Suprapubic skin (tissue), 4 donors: ENCODE measurements around the gene BICD1. TPM values are rescaled to one million over a fixed set of nuclear protein-coding genes. Genes with fewer than 3 reads are reported as not detected.

Experiments
- DNase-seq, 2 donors: peaks; one replicate each; pipeline ENCODE4 v3.0.0-alpha.2; 2019; ENCODE audit warnings: low spot score in 2 of 2
- H3K27ac ChIP-seq: fragments of 200-600 bp; sonication (generic); one replicate; pipeline ENCODE4 v1.5.1; 2019
- H3K27me3 ChIP-seq: fragments of 200-600 bp; sonication (generic); one replicate; pipeline ENCODE4 v1.5.1; 2019
- H3K36me3 ChIP-seq: fragments of 200-600 bp; sonication (generic); one replicate; pipeline ENCODE4 v1.5.1; 2019
- H3K4me1 ChIP-seq: fragments of 200-600 bp; sonication (generic); one replicate; pipeline ENCODE4 v1.5.1; 2019
- H3K4me3 ChIP-seq: fragments of 200-600 bp; sonication (generic); one replicate; pipeline ENCODE4 v1.5.1; 2019; ENCODE audit warnings: mild to moderate bottlenecking
- H3K9me3 ChIP-seq: fragments of 200-600 bp; sonication (generic); one replicate; pipeline ENCODE4 v1.5.1; 2019
- EP300 ChIP-seq: sonication (generic); formaldehyde crosslinking; IDR thresholded peaks from one replicate; pipeline ENCODE4 v1.6.1; 2017; ENCODE audit warnings: antibody characterized with exemption
- POLR2A ChIP-seq, 2 donors: fragments of 450-650 bp; IDR thresholded peaks; one replicate each; pipeline ENCODE4 v1.6.1; 2017; ENCODE audit warnings: antibody characterized with exemption in 2 of 2, mild to moderate bottlenecking in 2 of 2, moderate library complexity in 2 of 2
- POLR2AphosphoS5 ChIP-seq, 3 donors: sonication (generic); formaldehyde crosslinking; IDR thresholded peaks; one replicate each; pipeline ENCODE4 v1.6.1; 2017; ENCODE audit warnings: antibody characterized with exemption in 3 of 3
- WGBS: methylation state at CpG from one replicate; pipeline ENCODE4 v1.1.5; 2018; 5-methylcytosine and 5-hydroxymethylcytosine counted together
- total RNA-seq, 4 donors: library from RNA; depleted of rRNA; stranded (reverse); fragments of >200 nt; gene quantifications; one replicate each; pipeline ENCODE4 v1.1.0, GENCODE V29; 2016
- TF ChIP-seq, protein P1 (sequence below), 2 donors: fragments of 200-600 bp in 1 of 2; fragments of 450-650 bp in 1 of 2; sonication (generic) in 1 of 2; IDR thresholded peaks; one replicate each; pipeline ENCODE4 v1.5.1; 2016 to 2019; ENCODE audit warnings: antibody characterized with exemption in 2 of 2, mild to moderate bottlenecking in 1 of 2, moderate library complexity in 1 of 2

Gene BICD1
- total RNA-seq, 4 donors from 2014 or later: 1.5 to 5.4 (median 2.5) TPM

DNA sequence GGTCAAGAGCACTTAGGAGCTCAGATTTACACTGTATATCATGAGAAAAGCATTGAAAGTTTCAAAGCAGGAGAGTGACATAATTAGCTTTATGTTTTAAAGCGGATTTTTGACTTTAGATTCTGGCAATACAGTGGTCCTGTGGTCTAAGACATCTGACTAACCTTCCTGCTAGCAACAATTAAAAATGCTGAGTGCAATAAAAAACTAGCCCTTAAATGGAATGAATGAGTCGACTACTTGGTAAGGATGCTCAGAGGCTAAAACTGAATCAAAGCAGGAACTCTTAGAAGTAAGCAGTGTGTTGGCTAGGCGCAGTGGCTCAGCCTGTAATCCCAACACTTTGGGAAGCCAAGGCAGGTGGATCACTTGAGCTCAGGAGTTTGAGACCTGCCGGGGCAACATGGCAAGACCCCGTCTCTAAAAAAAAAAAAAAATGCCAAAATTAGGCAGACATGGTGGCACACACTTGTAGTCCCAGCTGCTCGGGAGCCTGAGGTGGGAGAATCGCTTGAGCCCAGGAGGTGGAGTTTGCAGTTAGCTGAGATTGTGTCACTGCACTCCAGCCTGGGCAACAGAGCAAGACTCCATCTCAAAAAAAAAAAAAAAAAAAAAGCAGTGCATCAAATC is 18.9 kb downstream of the BICD1 start:
- no peaks in the 10 kb centered on the region for H3K27me3 ChIP-seq
- H3K36me3 ChIP-seq: no peaks in the 10 kb centered on the region
- H3K9me3 ChIP-seq: no peaks in the 10 kb centered on the region
- 94% methylated on average over 7 of the region's 7 CpGs for whole genome bisulfite sequencing
- no peak overlapping the region for H3K4me3 ChIP-seq
- no peaks in the 10 kb centered on the region for H3K4me1 ChIP-seq
- TF ChIP-seq POLR2AphosphoS5 (IDR thresholded peaks at IDR 0.05) (no peak), POLR2A (IDR thresholded peaks at IDR 0.05) (no peak), EP300 (no peak)
- TF ChIP-seq, protein P1, sequence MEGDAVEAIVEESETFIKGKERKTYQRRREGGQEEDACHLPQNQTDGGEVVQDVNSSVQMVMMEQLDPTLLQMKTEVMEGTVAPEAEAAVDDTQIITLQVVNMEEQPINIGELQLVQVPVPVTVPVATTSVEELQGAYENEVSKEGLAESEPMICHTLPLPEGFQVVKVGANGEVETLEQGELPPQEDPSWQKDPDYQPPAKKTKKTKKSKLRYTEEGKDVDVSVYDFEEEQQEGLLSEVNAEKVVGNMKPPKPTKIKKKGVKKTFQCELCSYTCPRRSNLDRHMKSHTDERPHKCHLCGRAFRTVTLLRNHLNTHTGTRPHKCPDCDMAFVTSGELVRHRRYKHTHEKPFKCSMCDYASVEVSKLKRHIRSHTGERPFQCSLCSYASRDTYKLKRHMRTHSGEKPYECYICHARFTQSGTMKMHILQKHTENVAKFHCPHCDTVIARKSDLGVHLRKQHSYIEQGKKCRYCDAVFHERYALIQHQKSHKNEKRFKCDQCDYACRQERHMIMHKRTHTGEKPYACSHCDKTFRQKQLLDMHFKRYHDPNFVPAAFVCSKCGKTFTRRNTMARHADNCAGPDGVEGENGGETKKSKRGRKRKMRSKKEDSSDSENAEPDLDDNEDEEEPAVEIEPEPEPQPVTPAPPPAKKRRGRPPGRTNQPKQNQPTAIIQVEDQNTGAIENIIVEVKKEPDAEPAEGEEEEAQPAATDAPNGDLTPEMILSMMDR (IDR thresholded peaks at IDR 0.05): no peak
- H3K27ac ChIP-seq: no peak overlapping the region
- no peak for DNase-seq

DNA sequence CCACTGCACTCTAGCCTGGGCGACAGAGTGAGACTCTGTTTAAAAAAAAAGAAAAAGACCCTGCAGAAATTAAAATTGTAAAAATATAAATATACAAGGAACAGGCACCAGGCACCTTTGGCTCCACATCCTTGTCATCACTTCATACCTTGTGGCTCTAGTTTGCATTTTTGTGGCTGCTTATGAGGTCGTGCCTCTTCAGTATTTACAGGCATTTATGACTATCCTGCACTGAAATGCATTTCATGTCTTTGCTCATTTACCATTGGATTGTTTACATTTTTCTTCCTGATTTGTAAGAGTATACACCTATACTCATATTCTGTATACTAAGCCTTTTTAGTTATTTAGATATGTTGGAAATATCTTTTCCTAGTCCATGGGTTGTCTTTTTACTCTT is 20.1 kb downstream of the BICD1 start:
- WGBS: 73% methylated on average over 2 of the region's 2 CpGs
- Histone ChIP-seq H3K4me1 (no peaks in the 10 kb centered on the region), H3K4me3 (no peak overlapping the region), H3K27me3 (no peaks in the 10 kb centered on the region), H3K36me3 (no peaks in the 10 kb centered on the region), H3K9me3 (no peaks in the 10 kb centered on the region), H3K27ac (no peak overlapping the region)
- DNase-seq: no peak
- TF ChIP-seq POLR2A (IDR thresholded peaks at IDR 0.05): no peak
- no peak for TF ChIP-seq POLR2AphosphoS5 (IDR thresholded peaks at IDR 0.05)
- TF ChIP-seq, protein P1 (IDR thresholded peaks at IDR 0.05): no peak
- TF ChIP-seq EP300: no peak

DNA sequence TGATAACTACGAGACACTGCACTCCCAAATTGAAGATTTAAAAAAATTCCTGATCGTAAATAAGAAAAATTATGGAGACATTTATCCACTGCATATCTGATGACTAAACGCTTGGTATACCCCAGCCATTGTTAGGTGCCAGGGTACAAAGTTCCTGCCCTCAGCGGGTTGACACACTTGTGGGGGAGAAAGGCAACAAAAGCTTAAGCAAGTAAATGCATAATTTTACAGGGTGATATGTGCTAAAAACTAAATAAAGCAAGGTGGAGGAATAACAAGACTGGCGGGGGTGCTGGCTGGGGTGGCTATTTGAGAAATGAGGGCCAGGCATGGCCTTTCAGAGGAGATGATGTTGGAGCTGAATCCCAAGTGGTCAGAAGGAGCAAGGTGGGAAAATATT is 25.0 kb downstream of the BICD1 start:
- 96% methylated on average over 5 of the region's 5 CpGs for WGBS
- H3K36me3 ChIP-seq: no peaks in the 10 kb centered on the region
- H3K9me3 ChIP-seq: no peaks in the 10 kb centered on the region
- TF ChIP-seq POLR2AphosphoS5 (IDR thresholded peaks at IDR 0.05): no peak
- TF ChIP-seq, protein P1 (IDR thresholded peaks at IDR 0.05): no peak
- no peak for TF ChIP-seq EP300
- TF ChIP-seq POLR2A (IDR thresholded peaks at IDR 0.05): no peak
- H3K27ac ChIP-seq: no peak overlapping the region
- no peak for DNase-seq
- H3K4me3 ChIP-seq: no peak overlapping the region
- H3K27me3 ChIP-seq: no peaks in the 10 kb centered on the region
- H3K4me1 ChIP-seq: peaks cover 5% of the 10 kb centered on the region

DNA sequence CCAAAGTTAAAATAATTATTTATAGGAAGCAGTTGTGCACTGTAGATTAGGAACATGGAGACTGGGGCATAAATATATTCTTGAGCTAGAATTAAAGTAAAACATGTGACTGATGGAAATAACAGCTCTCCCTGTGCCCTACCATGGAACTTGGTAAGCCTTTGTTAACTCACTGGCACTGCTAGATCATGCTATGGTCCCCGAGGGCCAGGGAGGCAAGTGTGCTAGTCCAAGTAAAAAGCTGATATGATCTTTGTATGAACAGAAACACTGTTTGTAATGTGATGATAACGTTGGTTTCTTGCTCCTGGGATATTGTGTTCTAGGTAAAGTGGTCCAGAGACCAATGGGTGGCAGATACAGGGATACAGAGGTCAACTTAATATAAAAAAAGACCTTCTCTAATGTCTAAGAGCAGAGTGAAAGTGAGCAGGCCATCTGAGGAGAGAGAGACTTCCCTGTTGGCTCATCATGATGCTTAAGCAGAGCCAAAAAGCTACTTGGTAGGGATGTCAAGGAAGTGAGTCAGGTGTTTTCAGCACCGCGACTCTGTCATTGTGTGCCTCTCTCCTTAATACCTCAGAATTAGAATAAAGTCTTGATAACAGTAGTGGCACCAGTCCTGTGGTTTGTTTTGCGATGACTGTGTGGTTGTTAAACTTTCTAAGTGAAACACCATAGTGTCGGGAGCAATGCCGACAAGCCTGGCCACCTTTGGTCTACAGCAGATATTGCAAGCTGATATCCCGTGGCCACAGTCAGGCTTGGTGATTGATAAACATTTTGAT is 27.6 kb downstream of the BICD1 start:
- Histone ChIP-seq H3K4me1 (peaks cover 5% of the 10 kb centered on the region), H3K4me3 (no peak overlapping the region), H3K36me3 (no peaks in the 10 kb centered on the region), H3K9me3 (no peaks in the 10 kb centered on the region), H3K27ac (no peak overlapping the region), H3K27me3 (no peaks in the 10 kb centered on the region)
- 57% methylated on average over 8 of the region's 8 CpGs for WGBS
- TF ChIP-seq POLR2A (IDR thresholded peaks at IDR 0.05): no peak
- TF ChIP-seq, protein P1 (IDR thresholded peaks at IDR 0.05): no peak
- no peak for TF ChIP-seq EP300
- TF ChIP-seq POLR2AphosphoS5 (IDR thresholded peaks at IDR 0.05): no peak
- no peak for DNase-seq

DNA sequence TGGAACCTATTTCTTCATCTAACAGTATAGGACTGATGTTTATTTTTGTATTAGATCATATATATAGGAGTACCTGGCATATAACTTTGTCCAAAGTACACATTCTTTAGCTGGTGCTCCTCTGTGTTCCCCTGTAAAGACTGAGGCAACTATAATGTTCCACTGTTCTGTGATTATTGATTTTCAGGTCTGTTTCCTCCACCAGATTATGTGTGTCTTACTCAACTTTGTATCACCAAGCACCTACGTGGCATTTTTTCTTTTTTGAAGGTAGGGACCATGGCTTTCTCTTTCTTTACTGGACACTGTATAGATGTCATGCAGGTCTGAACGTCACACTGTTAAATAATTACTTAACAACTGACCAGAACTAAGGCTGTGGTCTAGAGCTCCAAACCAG is 29.3 kb downstream of the BICD1 start:
- TF ChIP-seq POLR2AphosphoS5 (IDR thresholded peaks at IDR 0.05) (no peak), EP300 (no peak), POLR2A (IDR thresholded peaks at IDR 0.05) (no peak)
- TF ChIP-seq, protein P1 (IDR thresholded peaks at IDR 0.05): no peak
- H3K27me3 ChIP-seq: no peaks in the 10 kb centered on the region
- no peaks in the 10 kb centered on the region for H3K36me3 ChIP-seq
- no peak overlapping the region for H3K27ac ChIP-seq
- no peak overlapping the region for H3K4me3 ChIP-seq
- H3K9me3 ChIP-seq: no peaks in the 10 kb centered on the region
- 85% methylated on average over 2 of the region's 2 CpGs for WGBS
- H3K4me1 ChIP-seq: peaks cover 5% of the 10 kb centered on the region
- no peak for DNase-seq
